GM18517 (cell line): ENCODE measurements around the gene SCGB2A2.

ENCODE experiments used
- ATAC-seq: cut with Tn5 transposase; IDR thresholded peaks from one replicate; pipeline ENCODE4 v1.9.1; 2021; ENCODE audit warnings: mild to moderate bottlenecking, moderate library complexity; ENCODE audit not compliant: unreplicated experiment

The SCGB2A2 gene

DNA sequence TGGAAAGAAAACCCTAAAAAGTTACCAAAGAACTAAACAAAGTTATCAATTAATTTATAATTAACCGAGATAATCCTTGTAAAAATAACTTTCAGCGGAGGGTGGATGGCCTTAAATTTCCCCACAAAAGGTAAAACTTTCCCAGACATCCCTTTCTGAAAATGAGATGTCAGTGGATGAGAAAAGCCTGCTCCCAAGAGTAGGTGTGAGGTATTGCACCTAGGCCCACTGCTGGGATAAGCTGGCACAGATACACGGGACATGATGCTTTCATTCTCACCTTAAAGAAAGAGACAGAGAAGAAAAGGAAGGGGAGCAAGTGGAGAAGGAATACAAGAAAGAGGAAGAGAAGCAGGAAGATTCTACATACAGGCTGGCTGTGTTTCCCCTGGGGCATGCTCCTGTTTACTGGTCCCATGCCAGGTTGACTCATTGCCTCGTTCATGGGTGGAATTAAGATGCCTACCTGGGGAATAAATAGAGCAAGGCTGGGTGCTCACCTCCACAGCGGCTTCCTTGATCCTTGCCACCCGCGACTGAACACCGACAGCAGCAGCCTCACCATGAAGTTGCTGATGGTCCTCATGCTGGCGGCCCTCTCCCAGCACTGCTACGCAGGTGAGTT, at the start of gene SCGB2A2:
Gene SCGB2A2, plus strand, starts transcription at position 505 of the 625 bp plus-strand sequence. Its CDS starts 59 bp downstream, at position 564.
- ATAC-seq: no peak

- ATAC-seq: no peak
Observed at GRCh38 chr11:62221498-62221897, 48.5 kb upstream of the SCGB2A2 start.

DNA sequence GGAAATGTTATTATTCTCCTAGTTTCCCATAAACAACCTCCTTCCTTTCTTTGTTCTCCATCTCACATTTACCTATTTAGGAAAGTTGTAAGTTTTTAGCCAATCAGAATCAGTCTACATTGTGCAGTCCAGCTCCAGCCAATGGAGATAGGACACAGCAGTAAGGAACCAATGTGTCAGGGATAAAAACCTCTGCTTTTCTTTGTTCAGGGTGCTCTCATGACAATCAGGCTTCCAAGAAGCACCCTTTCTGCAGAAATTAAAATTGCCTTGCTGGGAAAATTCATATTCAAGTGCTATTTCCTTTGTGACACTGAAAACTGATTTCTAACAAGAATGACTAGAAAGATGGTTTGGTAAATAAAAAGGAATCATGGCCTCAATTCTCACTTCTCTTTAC, 46.9 kb upstream of the SCGB2A2 start:
- no peak for ATAC-seq

- ATAC-seq: no peak
Observed at GRCh38 chr11:62233730-62234129, 36.2 kb upstream of the SCGB2A2 start.

DNA sequence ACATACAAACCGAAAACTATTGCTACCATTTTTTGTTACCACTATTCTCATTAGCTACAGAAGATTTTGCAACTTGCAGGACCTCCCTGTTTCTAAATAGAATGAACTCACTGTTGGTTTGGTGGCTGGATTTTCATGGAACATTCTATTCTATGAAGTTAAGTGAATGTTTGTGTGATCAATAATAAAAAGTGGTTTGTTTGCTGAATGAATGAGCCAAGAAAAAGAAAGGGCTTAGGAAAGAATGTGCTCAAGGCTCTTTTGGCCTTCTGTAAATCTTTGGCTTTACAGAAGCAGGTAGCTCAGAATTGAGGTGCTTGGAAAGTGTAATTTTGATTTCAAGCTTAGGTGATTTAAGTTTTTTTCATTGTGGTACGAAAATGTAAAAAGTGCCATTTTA, 33.8 kb upstream of the SCGB2A2 start:
- ATAC-seq: no peak

GRCh38 chr11:62237499-62237898, 32.5 kb upstream of the SCGB2A2 start:
- no peak for ATAC-seq

- ATAC-seq: no peak
Observed at GRCh38 chr11:62238151-62238550, 31.8 kb upstream of the SCGB2A2 start.

DNA sequence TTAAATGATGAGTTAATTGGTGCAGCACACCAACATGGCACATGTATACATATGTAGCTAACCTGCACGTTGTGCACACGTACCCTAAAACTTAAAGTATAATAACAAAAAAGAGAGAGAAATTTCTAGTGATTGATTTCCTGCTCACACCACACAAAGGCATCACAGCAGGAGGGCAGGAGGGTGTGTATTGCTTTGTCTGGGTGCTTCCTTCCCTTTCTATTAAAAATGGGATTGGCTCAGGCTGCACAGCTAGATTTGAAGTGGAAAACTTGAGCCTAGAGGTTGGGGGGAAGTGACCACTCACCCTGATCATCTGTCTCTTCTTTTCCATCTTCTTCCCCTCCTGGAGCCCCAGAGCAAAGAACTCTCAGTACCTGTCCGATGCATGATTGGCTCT, 28.9 kb upstream of the SCGB2A2 start:
- ATAC-seq: no peak

GRCh38 chr11:62242021-62242420, 27.9 kb upstream of the SCGB2A2 start, which contains the start of gene SCGB1D2:
Gene SCGB1D2, plus strand, starts transcription at chr11:62242239. Its CDS starts 69 bp downstream, at chr11:62242308.
- ATAC-seq: no peak

DNA sequence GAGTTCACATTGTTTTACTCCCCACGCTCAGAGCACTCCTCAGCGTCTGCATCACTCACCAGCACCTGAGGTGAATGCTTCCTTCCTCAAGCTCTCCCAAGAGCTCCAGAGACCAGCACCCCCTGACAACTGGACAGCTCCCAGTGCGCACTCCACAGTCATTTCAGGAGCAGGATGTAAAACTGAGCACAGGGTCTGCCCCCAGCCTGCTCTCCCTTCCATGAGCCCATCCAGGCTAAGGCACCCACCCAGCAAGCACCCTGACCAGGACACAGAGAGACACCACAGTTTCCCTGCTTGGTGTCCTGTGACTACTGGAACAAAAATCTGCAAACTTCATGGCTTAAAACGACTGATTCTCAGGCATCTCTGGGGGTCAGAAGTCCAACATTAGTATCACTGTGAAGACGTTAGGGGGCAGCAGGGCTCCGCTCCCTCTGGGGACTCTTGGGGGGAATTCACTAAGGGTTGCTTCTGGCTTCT, 24.6 kb upstream of the SCGB2A2 start:
- ATAC-seq: no peak

DNA sequence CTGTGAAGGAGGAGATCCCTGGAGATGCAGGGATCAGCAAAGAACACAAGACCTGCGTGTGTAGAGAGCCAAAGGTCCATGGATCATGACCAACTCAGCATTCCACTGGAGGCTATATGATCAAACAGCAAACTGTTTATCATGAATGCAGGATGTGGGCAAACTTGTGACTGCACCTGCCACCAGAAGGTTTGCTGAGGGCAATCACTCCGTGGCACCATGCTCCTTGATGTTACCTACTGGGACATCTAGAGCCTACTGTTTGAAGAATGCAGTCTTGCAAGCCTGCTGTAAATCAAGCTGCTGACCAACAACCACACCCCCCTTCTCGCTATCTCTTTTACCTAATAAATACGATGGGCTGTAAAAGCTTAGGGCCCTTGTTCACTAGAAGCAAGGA, 18.3 kb upstream of the SCGB2A2 start:
- no peak for ATAC-seq

- ATAC-seq: no peak
Observed at GRCh38 chr11:62253999-62254542, 15.9 kb upstream of the SCGB2A2 start.

DNA sequence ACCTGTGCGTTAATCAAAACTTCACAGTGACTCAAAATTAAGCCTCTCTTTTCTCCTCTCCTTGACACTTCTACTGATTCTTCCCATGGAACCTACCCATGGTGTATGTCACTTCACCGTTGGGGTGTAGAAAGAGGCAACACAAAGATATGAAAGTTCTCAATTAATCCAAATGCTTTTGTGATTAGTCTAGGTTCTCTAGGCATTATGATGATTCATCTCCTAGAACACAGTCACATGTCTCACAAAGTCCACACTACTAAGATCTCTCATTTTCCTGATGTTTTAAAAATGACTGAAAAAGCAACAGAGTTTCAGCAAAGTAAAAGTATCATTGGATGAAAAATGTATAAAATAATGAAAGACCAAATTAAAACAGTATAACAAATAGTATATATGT, 13.7 kb upstream of the SCGB2A2 start:
- no peak for ATAC-seq

- no peak for ATAC-seq
Observed at GRCh38 chr11:62260261-62260953, 9.6 kb upstream of the SCGB2A2 start.

- no peak for ATAC-seq
Observed at GRCh38 chr11:62264004-62264403, 6.0 kb upstream of the SCGB2A2 start.

- no peak for ATAC-seq
Observed at GRCh38 chr11:62266558-62266957, 3.4 kb upstream of the SCGB2A2 start.

- ATAC-seq: no peak
Observed at GRCh38 chr11:62267050-62267449, 2.9 kb upstream of the SCGB2A2 start.

- ATAC-seq: no peak
Observed at GRCh38 chr11:62267576-62267975, 2.4 kb upstream of the SCGB2A2 start.

DNA sequence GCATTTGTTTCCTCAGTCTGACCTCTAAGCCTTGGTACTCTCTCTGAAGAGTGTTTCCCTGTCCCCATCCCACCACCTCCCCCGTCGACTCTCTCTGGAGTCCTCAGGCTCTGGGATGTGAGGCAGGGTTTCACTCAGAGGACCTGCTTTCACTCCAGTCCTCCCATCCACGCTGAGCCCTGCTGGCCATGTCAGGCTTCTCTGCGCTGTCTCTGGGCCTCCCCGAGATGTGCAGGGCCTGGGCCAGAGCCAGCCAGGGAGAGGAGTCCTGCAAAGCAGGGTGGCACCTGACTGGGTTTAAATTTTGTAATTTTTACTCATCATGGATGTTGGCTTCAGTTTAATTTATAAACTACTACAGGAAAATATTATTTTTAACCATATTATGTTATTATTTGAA, 3.3 kb downstream of the SCGB2A2 start:
- ATAC-seq: no peak

- ATAC-seq: no peak
Observed at GRCh38 chr11:62273789-62274275, 3.9 kb downstream of the SCGB2A2 start.

DNA sequence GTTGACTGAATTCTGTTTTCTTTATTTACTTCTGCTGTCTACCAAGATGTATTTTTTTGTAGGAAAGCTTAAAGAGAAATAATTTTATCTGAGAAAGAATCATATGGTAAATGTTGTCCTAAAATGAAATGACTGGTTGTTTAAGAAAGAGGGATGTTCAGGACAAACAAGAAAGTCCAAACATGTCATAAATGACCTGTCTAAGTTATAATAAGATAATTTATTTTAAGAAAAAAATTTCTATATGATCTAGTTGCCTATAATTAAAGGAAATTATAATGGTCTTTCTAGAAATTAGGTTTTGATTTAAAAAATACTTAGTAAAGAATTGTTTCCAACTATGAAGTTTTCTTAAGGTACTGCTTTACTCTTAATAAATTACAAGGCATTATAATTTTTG, 10.5 kb downstream of the SCGB2A2 start:
- ATAC-seq: no peak

DNA sequence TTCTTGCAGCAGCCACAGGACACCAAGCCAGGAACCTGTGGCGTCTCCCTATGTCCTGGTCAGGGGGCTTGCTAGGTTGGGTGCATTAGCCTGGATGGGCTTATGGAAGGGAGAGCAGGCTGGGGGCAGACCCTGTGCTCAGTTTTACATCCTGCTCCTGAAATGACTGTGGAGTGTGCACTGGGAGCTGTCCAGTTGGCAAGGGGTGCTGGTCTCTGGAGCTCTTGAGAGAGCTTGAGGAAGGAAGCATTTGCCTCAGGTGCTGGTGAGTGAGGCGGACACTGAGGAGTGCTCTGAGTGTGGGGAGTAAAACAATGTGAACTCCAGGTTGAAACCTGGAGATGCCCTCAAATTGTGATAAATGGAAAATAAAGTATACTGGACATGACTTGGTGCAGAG, 25.5 kb downstream of the SCGB2A2 start:
- no peak for ATAC-seq
